ENCODE data around the gene SP140.

- TF ChIP-seq CTCF (conservative IDR thresholded peaks at IDR 0.05; ENCODE audit: low read depth, low read length) (no peak), EZH2 (IDR thresholded peaks at IDR 0.05; ENCODE audit: borderline replicate concordance, low read depth, low read length, poor library complexity, severe bottlenecking) (no peak)
Measured at GRCh38 chr2:230305416-230306275, 80.1 kb downstream of the SP140 start.
